Astrocyte of the cerebellum (primary cell): ENCODE data around the gene GPRC5B.

ENCODE experiments used
- DNase-seq: peaks from one replicate; pipeline ENCODE4 v3.0.0-alpha.2; 2011; ENCODE audit warnings: low read depth
- H3K4me3 ChIP-seq: 2 replicates; pipeline ENCODE4 v1.5.1; 2011; ENCODE audit warnings: mild to moderate bottlenecking, low read depth, low read length, moderate library complexity
- in situ Hi-C: cut with HindIII; loops from 2 replicates; pipeline ENCODE4 v1.10.0; 2017; ENCODE audit warnings: low sequenced_read_pairs
- TF ChIP-seq, protein P1 (sequence below): IDR thresholded peaks from 2 replicates; pipeline ENCODE4 v1.5.1; 2012; ENCODE audit warnings: low read length, low read depth, moderate library complexity, mild to moderate bottlenecking; ENCODE audit errors: missing control alignments

Gene GPRC5B

DNA sequence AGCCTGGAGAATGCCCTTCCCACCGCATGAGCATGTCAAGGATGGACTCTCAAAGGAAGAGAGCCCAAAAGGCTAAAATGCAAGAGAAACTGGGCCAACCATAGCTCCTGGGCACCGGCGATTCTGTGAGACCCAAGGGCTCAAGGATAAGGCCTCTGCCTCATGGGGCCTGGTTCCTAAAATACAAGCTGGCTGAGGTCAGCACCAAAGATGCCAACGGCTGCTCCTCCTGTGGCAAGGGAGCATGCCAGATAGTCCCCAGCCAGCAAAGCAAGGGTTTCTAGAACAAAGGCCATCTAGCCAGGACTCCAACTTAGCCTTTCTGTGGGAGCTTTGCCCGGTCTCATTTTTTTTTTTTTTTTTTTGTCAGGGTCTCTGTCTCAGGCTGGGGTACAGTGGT is 20.1 kb downstream of the GPRC5B start:
- H3K4me3 ChIP-seq: no peak overlapping the region
- in situ Hi-C loops: no loop called here
- TF ChIP-seq, protein P1, sequence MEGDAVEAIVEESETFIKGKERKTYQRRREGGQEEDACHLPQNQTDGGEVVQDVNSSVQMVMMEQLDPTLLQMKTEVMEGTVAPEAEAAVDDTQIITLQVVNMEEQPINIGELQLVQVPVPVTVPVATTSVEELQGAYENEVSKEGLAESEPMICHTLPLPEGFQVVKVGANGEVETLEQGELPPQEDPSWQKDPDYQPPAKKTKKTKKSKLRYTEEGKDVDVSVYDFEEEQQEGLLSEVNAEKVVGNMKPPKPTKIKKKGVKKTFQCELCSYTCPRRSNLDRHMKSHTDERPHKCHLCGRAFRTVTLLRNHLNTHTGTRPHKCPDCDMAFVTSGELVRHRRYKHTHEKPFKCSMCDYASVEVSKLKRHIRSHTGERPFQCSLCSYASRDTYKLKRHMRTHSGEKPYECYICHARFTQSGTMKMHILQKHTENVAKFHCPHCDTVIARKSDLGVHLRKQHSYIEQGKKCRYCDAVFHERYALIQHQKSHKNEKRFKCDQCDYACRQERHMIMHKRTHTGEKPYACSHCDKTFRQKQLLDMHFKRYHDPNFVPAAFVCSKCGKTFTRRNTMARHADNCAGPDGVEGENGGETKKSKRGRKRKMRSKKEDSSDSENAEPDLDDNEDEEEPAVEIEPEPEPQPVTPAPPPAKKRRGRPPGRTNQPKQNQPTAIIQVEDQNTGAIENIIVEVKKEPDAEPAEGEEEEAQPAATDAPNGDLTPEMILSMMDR: no peak
- no peak for DNase-seq

DNA sequence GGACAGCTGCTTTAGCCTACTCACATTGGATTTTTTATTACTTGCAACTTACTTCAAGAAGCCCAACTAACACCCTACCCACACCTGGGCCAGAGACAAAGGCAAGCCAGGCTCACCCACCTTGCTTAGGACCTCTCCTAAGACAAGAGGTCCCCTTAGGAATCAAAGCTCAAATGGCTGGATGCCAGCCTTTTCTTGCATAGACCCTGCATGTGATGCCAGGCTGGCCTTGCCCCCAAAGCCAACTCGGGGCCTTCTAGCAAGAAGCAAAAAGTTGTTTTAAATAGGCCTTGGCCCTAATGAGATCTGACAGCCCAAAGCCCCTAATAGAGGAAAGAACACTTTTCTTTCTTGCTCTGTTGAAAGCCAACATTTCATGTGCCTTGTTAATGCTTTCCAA is 20.7 kb downstream of the GPRC5B start:
- TF ChIP-seq, protein P1: no peak
- DNase-seq: no peak
- H3K4me3 ChIP-seq: no peak overlapping the region
- in situ Hi-C loops: no loop called here

DNA sequence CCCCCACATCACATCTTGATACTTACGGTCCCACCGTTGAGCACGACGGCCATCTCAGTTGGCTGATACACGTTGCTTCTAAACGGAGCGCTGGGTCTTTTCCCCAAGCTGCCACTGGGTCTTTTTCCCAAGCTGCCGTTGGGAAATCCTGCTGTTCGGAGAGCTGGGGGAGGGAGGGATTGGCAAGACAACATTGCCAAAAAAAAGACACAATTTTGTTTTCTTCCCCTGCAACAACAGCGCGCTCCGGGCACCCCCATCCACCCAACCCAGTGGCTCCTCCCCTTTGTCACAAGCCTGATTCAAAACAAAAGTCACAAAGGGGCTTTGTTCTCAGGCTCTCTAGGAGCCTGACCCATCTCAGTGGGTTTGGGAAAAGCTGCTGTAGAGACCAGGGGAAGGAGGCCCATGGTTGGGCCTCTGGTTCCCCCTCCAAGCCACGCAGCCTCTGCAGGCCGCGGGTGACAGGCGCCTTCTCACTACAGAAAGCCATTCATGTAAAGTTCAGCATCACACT is 22.8 kb downstream of the GPRC5B start:
- TF ChIP-seq, protein P1: no peak
- in situ Hi-C loops: no loop called here
- DNase-seq: no peak
- no peak overlapping the region for H3K4me3 ChIP-seq

DNA sequence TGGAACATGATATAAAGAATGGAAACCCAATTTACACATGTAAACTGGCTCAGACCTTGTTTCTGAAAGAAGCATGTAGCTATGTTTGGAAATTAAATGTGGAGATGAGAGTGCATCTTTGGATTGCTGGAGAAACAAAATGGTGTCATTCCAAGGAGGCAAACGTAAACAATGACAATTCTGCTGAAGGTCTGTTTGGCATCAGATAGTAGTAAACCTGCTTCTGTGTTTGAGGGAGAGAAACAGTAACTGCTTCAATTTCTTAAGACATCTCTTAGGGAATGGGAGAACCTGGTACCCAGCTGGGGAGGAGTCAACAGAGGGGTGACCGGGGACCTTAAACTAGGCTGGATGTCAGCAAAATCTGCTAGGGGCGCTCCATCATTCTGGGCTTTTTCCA is 23.5 kb downstream of the GPRC5B start:
- in situ Hi-C loops: no loop called here
- no peak overlapping the region for H3K4me3 ChIP-seq
- TF ChIP-seq, protein P1: no peak
- no peak for DNase-seq

DNA sequence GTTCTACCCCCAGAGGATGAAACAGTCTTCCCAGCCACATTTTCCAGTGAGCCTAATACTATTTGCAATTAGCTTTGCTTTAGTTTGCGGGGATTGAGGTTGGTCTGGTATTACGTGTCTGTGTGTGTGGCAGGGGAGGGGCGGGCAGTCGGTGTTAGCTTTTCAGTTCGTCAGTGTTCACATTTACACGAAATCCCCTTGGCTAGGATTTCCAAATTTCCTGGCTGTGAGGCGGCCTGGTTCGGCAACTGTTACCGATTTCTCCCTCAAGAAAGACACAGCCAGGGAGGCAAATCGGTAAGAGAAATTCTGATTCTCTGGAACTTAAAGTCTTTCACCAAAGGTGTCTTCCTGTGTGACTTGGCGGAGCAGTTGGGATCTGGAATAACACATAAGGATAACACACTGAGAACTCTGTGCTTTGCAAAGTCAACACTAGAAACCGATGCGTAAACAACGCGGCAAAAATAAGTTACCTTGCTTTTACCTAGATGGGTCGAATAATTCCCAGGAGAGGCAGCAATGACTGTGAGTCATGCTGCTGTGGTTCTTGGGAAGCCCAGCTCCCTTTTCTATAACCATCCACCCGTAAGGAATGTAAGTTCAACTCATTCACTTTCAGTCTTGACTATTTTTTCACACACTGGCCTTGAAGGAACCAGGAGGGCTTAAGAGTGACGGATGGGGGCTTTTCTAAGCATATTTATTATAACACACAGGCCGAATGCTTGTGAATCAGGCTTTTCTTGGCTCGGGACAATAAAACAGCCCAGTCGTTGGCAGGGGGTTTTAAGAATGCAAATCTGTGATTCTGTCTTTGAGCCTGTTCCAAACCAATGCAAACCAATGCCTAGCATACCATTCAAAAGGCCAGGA is 24.2 kb downstream of the GPRC5B start:
- H3K4me3 ChIP-seq: peak overlapping the region; percentile 29
- TF ChIP-seq, protein P1: no peak
- DNase-seq: peak; percentile 98
- in situ Hi-C loops: no loop called here

DNA sequence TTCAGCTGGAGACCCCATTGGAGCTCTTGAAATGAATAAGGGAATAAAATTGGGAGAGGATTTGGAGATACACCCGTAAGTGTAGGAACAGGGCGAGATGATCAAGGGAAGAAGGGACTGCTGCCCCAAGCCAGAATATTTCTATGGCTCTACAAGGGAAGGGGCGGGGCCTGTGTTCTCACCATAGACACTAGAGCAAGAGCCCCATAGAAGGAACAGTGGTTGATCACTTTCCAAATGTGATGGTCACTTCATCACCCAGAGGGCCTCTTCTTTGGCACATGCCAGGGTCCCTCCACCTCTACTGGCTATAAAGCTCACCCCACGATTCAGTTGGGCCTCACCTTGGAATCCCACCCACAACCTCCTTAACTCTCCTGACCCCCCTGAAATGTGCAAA is 25.0 kb downstream of the GPRC5B start:
- TF ChIP-seq, protein P1: no peak
- no peak for DNase-seq
- peak overlapping the region; percentile 29 for H3K4me3 ChIP-seq
- in situ Hi-C loops: no loop called here
